GM21423 (cell line): ENCODE data around the gene SLC23A2.
"Not testable (repeated sequence)": the region's sequence is repeated elsewhere in the genome, so short reads cannot be mapped to it uniquely, and the experiment has no call there.

Source experiments
- ATAC-seq: cut with Tn5 transposase; IDR thresholded peaks from one replicate; pipeline ENCODE4 v1.9.1; 2021; ENCODE audit warnings: mild to moderate bottlenecking, moderate library complexity; ENCODE audit not compliant: unreplicated experiment

SLC23A2 gene

GRCh38 chr20:4937407-4938319, 63.6 kb downstream of the SLC23A2 start:
- no peak for ATAC-seq

GRCh38 chr20:4936851-4937406, 64.4 kb downstream of the SLC23A2 start:
- no peak for ATAC-seq

- ATAC-seq = no peak
Observed at GRCh38 chr20:4936392-4936850, 64.9 kb downstream of the SLC23A2 start.

- no peak for ATAC-seq
Observed at GRCh38 chr20:4932061-4932460, 69.2 kb downstream of the SLC23A2 start.

GRCh38 chr20:4929686-4930397, 71.5 kb downstream of the SLC23A2 start:
- no peak for ATAC-seq

- ATAC-seq = no peak
Observed at GRCh38 chr20:4926531-4927156, 74.7 kb downstream of the SLC23A2 start.

- no peak for ATAC-seq
Observed at GRCh38 chr20:4925842-4926530, 75.3 kb downstream of the SLC23A2 start.

GRCh38 chr20:4924446-4924845, 76.9 kb downstream of the SLC23A2 start:
- no peak for ATAC-seq

GRCh38 chr20:4924032-4924431, 77.3 kb downstream of the SLC23A2 start:
- no peak for ATAC-seq

- ATAC-seq = no peak
Observed at GRCh38 chr20:4922186-4922585, 79.1 kb downstream of the SLC23A2 start.

- ATAC-seq = not testable (repeated sequence)
Observed at GRCh38 chr20:4921271-4921670, 80.0 kb downstream of the SLC23A2 start.

- no peak for ATAC-seq
Observed at GRCh38 chr20:4920655-4921054, 80.7 kb downstream of the SLC23A2 start.

GRCh38 chr20:4920131-4920530, 81.2 kb downstream of the SLC23A2 start:
- no peak for ATAC-seq

- no peak for ATAC-seq
Observed at GRCh38 chr20:4919047-4919704, 82.1 kb downstream of the SLC23A2 start.

- ATAC-seq = no peak
Observed at GRCh38 chr20:4918473-4918872, 82.8 kb downstream of the SLC23A2 start.

GRCh38 chr20:4916971-4917881, 84.1 kb downstream of the SLC23A2 start:
- ATAC-seq = no peak

- no peak for ATAC-seq
Observed at GRCh38 chr20:4913147-4913546, 88.2 kb downstream of the SLC23A2 start.

- no peak for ATAC-seq
Observed at GRCh38 chr20:4912380-4913142, 88.7 kb downstream of the SLC23A2 start.
